Measurements from ENCODE around the gene EXOSC5. TPM values are rescaled to one million over a fixed set of nuclear protein-coding genes. Genes with fewer than 3 reads are reported as not detected.
A peak's percentile ranks its signal among the peaks of the same experiment; 100 is the strongest.

Gene EXOSC5
- total and polyA plus RNA-seq, 2 of the 13 experiments (the other 11 are each of a cell fraction or from before 2014, with no cell fraction given), result 24.1 to 26.5 TPM

- TF ChIP-seq USF2 (IDR thresholded peaks at IDR 0.05; ENCODE audit: low read depth, low read length) (no peak), USF2 (CRISPR knock-in tag; IDR thresholded peaks at IDR 0.05; ENCODE audit: borderline replicate concordance) (no peak), KDM6A (CRISPR knock-in tag; IDR thresholded peaks at IDR 0.05; ENCODE audit: low read depth) (no peak), HDAC6 (IDR thresholded peaks at IDR 0.05; ENCODE audit: low read depth, low read length) (no peak), AKNA (CRISPR knock-in tag; IDR thresholded peaks at IDR 0.05; ENCODE audit: borderline replicate concordance) (no peak), SUZ12 (IDR thresholded peaks at IDR 0.05; ENCODE audit: low read depth, low read length) (no peak), CCDC6 (CRISPR knock-in tag; IDR thresholded peaks at IDR 0.05) (peak; percentile 59; the same call in 1 of the 2 replicates), ZNF841 (CRISPR knock-in tag; IDR thresholded peaks at IDR 0.05; ENCODE audit: borderline replicate concordance) (no peak), ZNF615 (CRISPR knock-in tag; IDR thresholded peaks at IDR 0.05; ENCODE audit: borderline replicate concordance) (no peak), NFAT5 (CRISPR knock-in tag; IDR thresholded peaks at IDR 0.05) (peak; percentile 63), ARNTL (CRISPR knock-in tag; IDR thresholded peaks at IDR 0.05) (no peak), ZFP41 (CRISPR knock-in tag; IDR thresholded peaks at IDR 0.05; ENCODE audit: borderline replicate concordance) (no peak), MTF1 (CRISPR knock-in tag; IDR thresholded peaks at IDR 0.05) (no peak), ZNF672 (CRISPR knock-in tag; IDR thresholded peaks at IDR 0.05) (no peak), GABPA (IDR thresholded peaks at IDR 0.05; ENCODE audit: low read depth, low read length) (no peak), GABPA (CRISPR knock-in tag; IDR thresholded peaks at IDR 0.05; ENCODE audit: low read depth) (no peak), AHR (CRISPR knock-in tag; IDR thresholded peaks at IDR 0.05) (no peak; the same call in 1 of the 2 replicates), KAT2B (IDR thresholded peaks at IDR 0.05; ENCODE audit: borderline replicate concordance, low read depth, low read length) (no peak)
Observed at GRCh38 chr19:41352609-41353465, 44.3 kb downstream of the EXOSC5 start (continued).
